Fibroblast of skin of left quadriceps (primary cell): ENCODE data around the gene KRT17.

Source experiments
- DNase-seq, 2 experiments: peaks; one replicate each; pipeline ENCODE4 v3.0.0-alpha.2; 2013; ENCODE audit warnings: low read depth in 2 of 2

The KRT17 gene

GRCh38 chr17:41624208-41625101 lies at the start of gene KRT17:
Gene KRT17 (minus strand): TSS chr17:41624575. CDS start chr17:41624509, 66 bp downstream.
- no peak for DNase-seq

- DNase-seq = no peak
Observed at GRCh38 chr17:41672153-41672552, 47.8 kb upstream of the KRT17 start.

GRCh38 chr17:41667280-41668041 lies 43.1 kb upstream of the KRT17 start:
- DNase-seq = no peak

- no peak for DNase-seq
Observed at GRCh38 chr17:41666708-41667279, 42.4 kb upstream of the KRT17 start.

GRCh38 chr17:41666237-41666641 lies 41.9 kb upstream of the KRT17 start:
- no peak for DNase-seq

GRCh38 chr17:41665566-41666236 lies 41.3 kb upstream of the KRT17 start:
- DNase-seq = peak; percentile 59 to 63

- no peak for DNase-seq
Observed at GRCh38 chr17:41664587-41665565, 40.5 kb upstream of the KRT17 start.

GRCh38 chr17:41664172-41664457 lies 39.7 kb upstream of the KRT17 start:
- no peak for DNase-seq

- DNase-seq = no peak
Observed at GRCh38 chr17:41663451-41664171, 39.2 kb upstream of the KRT17 start.

- no peak for DNase-seq
Observed at GRCh38 chr17:41660221-41660711, 35.9 kb upstream of the KRT17 start.

- DNase-seq = no peak
Observed at GRCh38 chr17:41659427-41660212, 35.2 kb upstream of the KRT17 start.

GRCh38 chr17:41658846-41659245 lies 34.5 kb upstream of the KRT17 start:
- DNase-seq = no peak

- no peak for DNase-seq
Observed at GRCh38 chr17:41657936-41658335, 33.6 kb upstream of the KRT17 start.

- DNase-seq = no peak
Observed at GRCh38 chr17:41657176-41657754, 32.9 kb upstream of the KRT17 start.

GRCh38 chr17:41656249-41657023 lies 32.1 kb upstream of the KRT17 start:
- DNase-seq = no peak

- no peak for DNase-seq
Observed at GRCh38 chr17:41655611-41656111, 31.3 kb upstream of the KRT17 start.

GRCh38 chr17:41654678-41655607 lies 30.6 kb upstream of the KRT17 start:
- no peak for DNase-seq
